T-helper 2 cell treated with Interferon-gamma antibody and Interleukin-4, amounts not matched to agents 5 μg/mL and 100 μg/mL, for 36 hours (primary cell): ENCODE results near the gene RUNX1.

Experiments used
- DNase-seq: peaks from one replicate; pipeline ENCODE4 v3.0.0; 2021; ENCODE audit warnings: low spot score
- H3K27ac Mint-ChIP-seq: one replicate; pipeline ENCODE4 v1.8.0; 2021; ENCODE audit warnings: mild to moderate bottlenecking, mixed read lengths
- H3K27me3 Mint-ChIP-seq: one replicate; pipeline ENCODE4 v1.8.0; 2021; ENCODE audit warnings: low read depth, mixed read lengths
- H3K36me3 Mint-ChIP-seq: one replicate; pipeline ENCODE4 v1.8.0; 2021; ENCODE audit warnings: low read depth, mixed read lengths
- H3K4me1 Mint-ChIP-seq: one replicate; pipeline ENCODE4 v1.8.0; 2021; ENCODE audit warnings: low read depth, mixed read lengths
- H3K4me3 Mint-ChIP-seq: one replicate; pipeline ENCODE4 v1.8.0; 2022; ENCODE audit warnings: mild to moderate bottlenecking, moderate library complexity, mixed read lengths
- H3K9me3 Mint-ChIP-seq: one replicate; pipeline ENCODE4 v1.8.0; 2021; ENCODE audit warnings: mixed read lengths

RUNX1 gene

GRCh38 chr21:34949030-34949429 is 100.1 kb downstream of the RUNX1 start:
- H3K4me3 Mint-ChIP-seq = no peak overlapping the region

GRCh38 chr21:34948157-34948556 is 100.9 kb downstream of the RUNX1 start:
- DNase-seq = no peak
- H3K9me3 Mint-ChIP-seq = peaks cover 3% of the 10 kb centered on the region
- no peak overlapping the region for H3K27ac Mint-ChIP-seq
- peaks cover 75% of the 10 kb centered on the region for H3K4me1 Mint-ChIP-seq
- H3K27me3 Mint-ChIP-seq = no peaks in the 10 kb centered on the region
- H3K4me3 Mint-ChIP-seq = no peak overlapping the region
- H3K36me3 Mint-ChIP-seq = peaks cover 27% of the 10 kb centered on the region

More at GRCh38 chr21:34949030-34949429, 100.1 kb downstream of the RUNX1 start:
- H3K27ac Mint-ChIP-seq = no peak overlapping the region
- peaks cover 28% of the 10 kb centered on the region for H3K36me3 Mint-ChIP-seq
- peaks cover 3% of the 10 kb centered on the region for H3K9me3 Mint-ChIP-seq
- no peaks in the 10 kb centered on the region for H3K27me3 Mint-ChIP-seq
- DNase-seq = no peak
- H3K4me1 Mint-ChIP-seq = peaks cover 77% of the 10 kb centered on the region

- DNase-seq = no peak
- H3K27ac Mint-ChIP-seq = peak overlapping the region; percentile 11
Observed at GRCh38 chr21:34946916-34947534, 102.1 kb downstream of the RUNX1 start.

GRCh38 chr21:34946385-34946840 is 102.7 kb downstream of the RUNX1 start:
- no peaks in the 10 kb centered on the region for H3K27me3 Mint-ChIP-seq

More at GRCh38 chr21:34946916-34947534, 102.1 kb downstream of the RUNX1 start:
- Mint-ChIP-seq H3K36me3 (peaks cover 27% of the 10 kb centered on the region), H3K4me1 (peaks cover 77% of the 10 kb centered on the region), H3K9me3 (peaks cover 3% of the 10 kb centered on the region), H3K27me3 (no peaks in the 10 kb centered on the region), H3K4me3 (no peak overlapping the region)

GRCh38 chr21:34945288-34945687 is 103.8 kb downstream of the RUNX1 start:
- Mint-ChIP-seq H3K27me3 (no peaks in the 10 kb centered on the region), H3K36me3 (peaks cover 28% of the 10 kb centered on the region), H3K4me1 (peaks cover 86% of the 10 kb centered on the region), H3K4me3 (peak overlapping the region; percentile 18), H3K27ac (peak overlapping the region; percentile 69), H3K9me3 (no peaks in the 10 kb centered on the region)
- peak; percentile 53 for DNase-seq

More at GRCh38 chr21:34946385-34946840, 102.7 kb downstream of the RUNX1 start:
- H3K4me3 Mint-ChIP-seq = peak overlapping the region; percentile 18
- DNase-seq = peak; percentile 45
- H3K9me3 Mint-ChIP-seq = no peaks in the 10 kb centered on the region
- peaks cover 78% of the 10 kb centered on the region for H3K4me1 Mint-ChIP-seq
- peaks cover 23% of the 10 kb centered on the region for H3K36me3 Mint-ChIP-seq
- peak overlapping the region; percentile 69 for H3K27ac Mint-ChIP-seq

- Mint-ChIP-seq H3K9me3 (no peaks in the 10 kb centered on the region), H3K4me1 (peaks cover 87% of the 10 kb centered on the region), H3K27ac (peak overlapping the region; percentile 51), H3K27me3 (no peaks in the 10 kb centered on the region), H3K4me3 (peak overlapping the region; percentile 15), H3K36me3 (peaks cover 30% of the 10 kb centered on the region)
- DNase-seq = no peak
Observed at GRCh38 chr21:34944015-34944755, 104.9 kb downstream of the RUNX1 start.

- peak; percentile 38 for DNase-seq
- Mint-ChIP-seq H3K9me3 (no peaks in the 10 kb centered on the region), H3K4me3 (peak overlapping the region; percentile 19), H3K4me1 (peaks cover 88% of the 10 kb centered on the region), H3K27ac (peak overlapping the region; percentile 68), H3K36me3 (peaks cover 30% of the 10 kb centered on the region), H3K27me3 (no peaks in the 10 kb centered on the region)
Observed at GRCh38 chr21:34942911-34943310, 106.2 kb downstream of the RUNX1 start.

- no peak for DNase-seq
- H3K4me3 Mint-ChIP-seq = no peak overlapping the region
- peaks cover 27% of the 10 kb centered on the region for H3K36me3 Mint-ChIP-seq
- no peaks in the 10 kb centered on the region for H3K27me3 Mint-ChIP-seq
- H3K27ac Mint-ChIP-seq = no peak overlapping the region
- no peaks in the 10 kb centered on the region for H3K9me3 Mint-ChIP-seq
- H3K4me1 Mint-ChIP-seq = peaks cover 85% of the 10 kb centered on the region
Observed at GRCh38 chr21:34941162-34941561, 107.9 kb downstream of the RUNX1 start.

GRCh38 chr21:34939673-34940331 is 109.3 kb downstream of the RUNX1 start:
- no peaks in the 10 kb centered on the region for H3K27me3 Mint-ChIP-seq
- H3K4me3 Mint-ChIP-seq = no peak overlapping the region
- H3K4me1 Mint-ChIP-seq = peaks cover 85% of the 10 kb centered on the region
- no peak overlapping the region for H3K27ac Mint-ChIP-seq
- peaks cover 18% of the 10 kb centered on the region for H3K36me3 Mint-ChIP-seq
- no peaks in the 10 kb centered on the region for H3K9me3 Mint-ChIP-seq
- DNase-seq = no peak

GRCh38 chr21:34938089-34938764 is 110.9 kb downstream of the RUNX1 start:
- peak overlapping the region; percentile 68 for H3K27ac Mint-ChIP-seq
- no peaks in the 10 kb centered on the region for H3K9me3 Mint-ChIP-seq
- DNase-seq = no peak
- peak overlapping the region; percentile 48 for H3K4me3 Mint-ChIP-seq
- peaks cover 19% of the 10 kb centered on the region for H3K36me3 Mint-ChIP-seq
- H3K4me1 Mint-ChIP-seq = peaks cover 87% of the 10 kb centered on the region
- H3K27me3 Mint-ChIP-seq = no peaks in the 10 kb centered on the region

- peak overlapping the region; percentile 97 for H3K27ac Mint-ChIP-seq
- H3K4me3 Mint-ChIP-seq = peak overlapping the region; percentile 69
Observed at GRCh38 chr21:34936883-34937563, 112.1 kb downstream of the RUNX1 start.

GRCh38 chr21:34936371-34936789 is 112.7 kb downstream of the RUNX1 start:
- no peaks in the 10 kb centered on the region for H3K27me3 Mint-ChIP-seq
- peaks cover 20% of the 10 kb centered on the region for H3K36me3 Mint-ChIP-seq
- H3K4me3 Mint-ChIP-seq = peak overlapping the region; percentile 69
- no peak for DNase-seq
- H3K27ac Mint-ChIP-seq = peak overlapping the region; percentile 97
- no peaks in the 10 kb centered on the region for H3K9me3 Mint-ChIP-seq
- peaks cover 89% of the 10 kb centered on the region for H3K4me1 Mint-ChIP-seq

More at GRCh38 chr21:34936883-34937563, 112.1 kb downstream of the RUNX1 start:
- H3K4me1 Mint-ChIP-seq = peaks cover 87% of the 10 kb centered on the region
- H3K9me3 Mint-ChIP-seq = no peaks in the 10 kb centered on the region
- H3K36me3 Mint-ChIP-seq = peaks cover 17% of the 10 kb centered on the region
- DNase-seq = no peak
- H3K27me3 Mint-ChIP-seq = no peaks in the 10 kb centered on the region

GRCh38 chr21:34935898-34936297 is 113.2 kb downstream of the RUNX1 start:
- Mint-ChIP-seq H3K4me3 (peak overlapping the region; percentile 69), H3K27ac (peak overlapping the region; percentile 97), H3K4me1 (peaks cover 86% of the 10 kb centered on the region), H3K9me3 (no peaks in the 10 kb centered on the region), H3K36me3 (peaks cover 19% of the 10 kb centered on the region), H3K27me3 (no peaks in the 10 kb centered on the region)
- DNase-seq = no peak
